Measurements from ENCODE around the gene ADORA1. TPM values are rescaled to one million over a fixed set of nuclear protein-coding genes. Genes with fewer than 3 reads are reported as not detected.

ADORA1 gene
- total and polyA plus RNA-seq, 8 donors: 1.6 to 18.7 (median 9.3) TPM

GRCh38 chr1:203158960-203159665 lies 31.6 kb downstream of the ADORA1 start:
- intact Hi-C loops (cut with DNase I): no loop called here
- no peak for TF ChIP-seq CTCF (IDR thresholded peaks at IDR 0.05)
- Histone ChIP-seq H3K36me3 (no peaks in the 10 kb centered on the region), H3K4me1 (peaks cover 0 to 6% of the 10 kb centered on the region in 2 donors), H3K27ac (no peak overlapping the region), H3K9me3 (no peaks in the 10 kb centered on the region), H3K4me3 (no peak overlapping the region), H3K27me3 (peaks cover 0 to 27% of the 10 kb centered on the region in 2 donors)
- DNase-seq: no peak
- no peak for ATAC-seq

DNA sequence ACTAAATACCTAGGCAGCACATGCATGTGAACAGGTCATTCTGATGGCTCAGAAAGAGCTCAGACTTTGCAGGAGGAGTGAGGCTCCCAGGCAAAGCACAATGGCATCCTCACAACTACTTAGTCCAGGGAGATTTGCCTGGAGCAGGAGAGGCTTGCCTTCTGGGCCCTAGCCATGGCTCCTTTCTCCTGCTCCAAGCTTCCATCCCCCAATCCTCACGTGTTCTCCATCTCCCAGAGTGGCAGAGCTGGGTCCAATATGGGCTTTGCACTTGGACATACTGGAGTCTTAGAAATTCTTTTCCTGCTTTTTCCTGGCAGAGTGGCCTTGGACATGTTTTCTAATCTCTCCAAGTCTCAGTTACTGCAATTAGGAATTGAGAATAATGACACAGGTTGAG lies 32.3 kb downstream of the ADORA1 start:
- no peak overlapping the region for H3K4me3 ChIP-seq
- H3K27ac ChIP-seq: no peak overlapping the region
- intact Hi-C loops (cut with DNase I): no loop called here
- H3K36me3 ChIP-seq: no peaks in the 10 kb centered on the region
- H3K4me1 ChIP-seq: no peaks in the 10 kb centered on the region
- DNase-seq (no peak), ATAC-seq (no peak)
- no peak for TF ChIP-seq CTCF (IDR thresholded peaks at IDR 0.05)
- H3K27me3 ChIP-seq: peaks cover 0 to 22% of the 10 kb centered on the region in 2 donors
- no peaks in the 10 kb centered on the region for H3K9me3 ChIP-seq

DNA sequence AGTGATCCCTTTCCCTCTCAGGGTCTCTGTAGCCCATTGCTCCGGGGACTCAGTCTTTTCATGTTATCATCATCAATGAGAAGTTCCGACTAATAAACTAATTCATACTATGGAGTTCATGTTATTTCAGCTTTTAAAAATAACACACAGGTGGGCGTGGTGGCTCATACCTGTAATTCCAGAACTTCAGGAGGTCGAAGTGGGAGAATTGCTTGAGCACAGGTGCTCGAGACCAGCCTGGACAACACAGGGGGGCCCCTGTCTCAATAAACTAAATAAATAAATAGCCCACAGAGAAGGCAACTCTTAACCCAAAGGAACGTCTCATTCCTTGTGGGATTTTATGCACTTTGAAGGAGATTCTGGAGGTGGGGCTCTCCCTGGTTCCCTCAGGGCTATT lies 33.6 kb downstream of the ADORA1 start:
- no peak for ATAC-seq
- no peaks in the 10 kb centered on the region for H3K9me3 ChIP-seq
- H3K36me3 ChIP-seq: no peaks in the 10 kb centered on the region
- TF ChIP-seq CTCF (IDR thresholded peaks at IDR 0.05): no peak
- no peak for DNase-seq
- H3K4me1 ChIP-seq: no peaks in the 10 kb centered on the region
- intact Hi-C loops (cut with DNase I): no loop called here
- H3K4me3 ChIP-seq: no peak overlapping the region
- H3K27me3 ChIP-seq: peaks cover 0 to 22% of the 10 kb centered on the region in 2 donors
- H3K27ac ChIP-seq: no peak overlapping the region

DNA sequence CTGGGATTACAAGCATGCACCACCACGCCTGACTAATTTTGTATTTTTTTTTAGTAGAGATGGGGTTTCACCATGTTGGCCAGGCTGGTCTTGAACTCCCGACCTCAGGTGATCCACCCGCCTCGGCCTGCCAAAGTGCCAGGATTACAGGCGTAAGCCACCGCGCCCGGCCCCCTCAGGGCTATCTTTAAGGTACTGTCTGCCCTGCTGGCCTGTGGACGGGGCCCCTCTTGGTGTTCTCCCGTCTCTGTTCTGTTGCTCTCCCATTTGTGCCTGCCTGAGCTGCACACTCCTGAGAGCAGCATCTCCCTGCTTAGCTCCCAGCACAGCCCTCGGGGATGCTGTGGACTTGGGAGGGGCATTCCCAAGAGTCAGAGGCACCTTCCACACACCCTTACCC lies 34.2 kb downstream of the ADORA1 start:
- ATAC-seq: no peak
- H3K4me3 ChIP-seq: no peak overlapping the region
- peaks cover 0 to 22% of the 10 kb centered on the region in 2 donors for H3K27me3 ChIP-seq
- H3K36me3 ChIP-seq: no peaks in the 10 kb centered on the region
- no peak for TF ChIP-seq CTCF (IDR thresholded peaks at IDR 0.05)
- DNase-seq: no peak
- intact Hi-C loops (cut with DNase I): no loop called here
- H3K4me1 ChIP-seq: no peaks in the 10 kb centered on the region
- H3K9me3 ChIP-seq: no peaks in the 10 kb centered on the region
- no peak overlapping the region for H3K27ac ChIP-seq

- Histone ChIP-seq H3K4me3 (no peak overlapping the region), H3K27ac (no peak overlapping the region), H3K36me3 (no peaks in the 10 kb centered on the region), H3K4me1 (no peaks in the 10 kb centered on the region), H3K27me3 (peaks cover 0 to 22% of the 10 kb centered on the region in 2 donors), H3K9me3 (no peaks in the 10 kb centered on the region)
- DNase-seq (no peak), ATAC-seq (peak; percentile 11)
- TF ChIP-seq CTCF (IDR thresholded peaks at IDR 0.05): no peak
- intact Hi-C loops (cut with DNase I): no loop called here
These were observed 34.9 kb downstream of the ADORA1 start for GRCh38 chr1:203162403-203162802.

Data from left lung (tissue), 10 donors.